Panc1 (cell line): ENCODE measurements around the gene KBTBD12.

Experiments
- POLR2AphosphoS5 ChIP-seq: IDR thresholded peaks from 2 replicates; pipeline ENCODE4 v1.6.1; 2012; ENCODE audit warnings: mild to moderate bottlenecking, low read depth, low read length, moderate library complexity
- SIN3A ChIP-seq: IDR thresholded peaks from 2 replicates; pipeline ENCODE4 v1.6.1; 2012; ENCODE audit warnings: low read depth, mild to moderate bottlenecking, low read length, moderate library complexity, borderline replicate concordance; ENCODE audit not compliant: insufficient read depth
- TCF7L2 ChIP-seq: IDR thresholded peaks from 2 replicates; pipeline ENCODE4 v1.6.1; 2011; ENCODE audit warnings: mild to moderate bottlenecking, low read depth, low read length, inconsistent platforms
- TF ChIP-seq, protein P1 (sequence below): fragments of 450-650 bp; IDR thresholded peaks from 2 replicates; pipeline ENCODE4 v1.5.1; 2017; ENCODE audit warnings: mild to moderate bottlenecking
- TF ChIP-seq, protein P2 (sequence below), 2 experiments: IDR thresholded peaks; 2 replicates each; pipeline ENCODE4 v1.6.1; 2011 to 2012; ENCODE audit warnings: low read depth in 2 of 2, control low read depth in 1 of 2, low read length in 1 of 2, mild to moderate bottlenecking in 1 of 2, moderate library complexity in 1 of 2; ENCODE audit not compliant: insufficient read depth in 1 of 2

DNA sequence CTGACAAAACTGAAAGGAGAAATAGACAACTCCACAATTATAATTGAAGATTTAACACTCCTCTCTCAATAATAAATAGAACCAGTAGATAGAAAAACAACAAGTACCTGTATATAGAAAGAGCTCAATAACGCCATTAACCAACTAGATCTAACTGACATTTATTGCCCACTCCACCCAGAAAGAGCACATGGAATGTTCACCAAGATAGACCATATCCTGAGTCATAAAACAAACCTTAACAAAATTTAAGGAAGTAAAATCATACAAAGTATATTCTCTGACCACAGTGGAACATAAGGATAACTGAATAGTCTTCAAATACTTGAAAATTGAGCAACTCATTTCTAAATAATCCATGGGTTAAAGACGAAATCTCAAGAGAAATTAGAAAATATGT is 25.1 kb downstream of the KBTBD12 start:
- TF ChIP-seq, protein P1, sequence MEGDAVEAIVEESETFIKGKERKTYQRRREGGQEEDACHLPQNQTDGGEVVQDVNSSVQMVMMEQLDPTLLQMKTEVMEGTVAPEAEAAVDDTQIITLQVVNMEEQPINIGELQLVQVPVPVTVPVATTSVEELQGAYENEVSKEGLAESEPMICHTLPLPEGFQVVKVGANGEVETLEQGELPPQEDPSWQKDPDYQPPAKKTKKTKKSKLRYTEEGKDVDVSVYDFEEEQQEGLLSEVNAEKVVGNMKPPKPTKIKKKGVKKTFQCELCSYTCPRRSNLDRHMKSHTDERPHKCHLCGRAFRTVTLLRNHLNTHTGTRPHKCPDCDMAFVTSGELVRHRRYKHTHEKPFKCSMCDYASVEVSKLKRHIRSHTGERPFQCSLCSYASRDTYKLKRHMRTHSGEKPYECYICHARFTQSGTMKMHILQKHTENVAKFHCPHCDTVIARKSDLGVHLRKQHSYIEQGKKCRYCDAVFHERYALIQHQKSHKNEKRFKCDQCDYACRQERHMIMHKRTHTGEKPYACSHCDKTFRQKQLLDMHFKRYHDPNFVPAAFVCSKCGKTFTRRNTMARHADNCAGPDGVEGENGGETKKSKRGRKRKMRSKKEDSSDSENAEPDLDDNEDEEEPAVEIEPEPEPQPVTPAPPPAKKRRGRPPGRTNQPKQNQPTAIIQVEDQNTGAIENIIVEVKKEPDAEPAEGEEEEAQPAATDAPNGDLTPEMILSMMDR, result no peak
- TF ChIP-seq TCF7L2, result no peak
- TF ChIP-seq, protein P2, sequence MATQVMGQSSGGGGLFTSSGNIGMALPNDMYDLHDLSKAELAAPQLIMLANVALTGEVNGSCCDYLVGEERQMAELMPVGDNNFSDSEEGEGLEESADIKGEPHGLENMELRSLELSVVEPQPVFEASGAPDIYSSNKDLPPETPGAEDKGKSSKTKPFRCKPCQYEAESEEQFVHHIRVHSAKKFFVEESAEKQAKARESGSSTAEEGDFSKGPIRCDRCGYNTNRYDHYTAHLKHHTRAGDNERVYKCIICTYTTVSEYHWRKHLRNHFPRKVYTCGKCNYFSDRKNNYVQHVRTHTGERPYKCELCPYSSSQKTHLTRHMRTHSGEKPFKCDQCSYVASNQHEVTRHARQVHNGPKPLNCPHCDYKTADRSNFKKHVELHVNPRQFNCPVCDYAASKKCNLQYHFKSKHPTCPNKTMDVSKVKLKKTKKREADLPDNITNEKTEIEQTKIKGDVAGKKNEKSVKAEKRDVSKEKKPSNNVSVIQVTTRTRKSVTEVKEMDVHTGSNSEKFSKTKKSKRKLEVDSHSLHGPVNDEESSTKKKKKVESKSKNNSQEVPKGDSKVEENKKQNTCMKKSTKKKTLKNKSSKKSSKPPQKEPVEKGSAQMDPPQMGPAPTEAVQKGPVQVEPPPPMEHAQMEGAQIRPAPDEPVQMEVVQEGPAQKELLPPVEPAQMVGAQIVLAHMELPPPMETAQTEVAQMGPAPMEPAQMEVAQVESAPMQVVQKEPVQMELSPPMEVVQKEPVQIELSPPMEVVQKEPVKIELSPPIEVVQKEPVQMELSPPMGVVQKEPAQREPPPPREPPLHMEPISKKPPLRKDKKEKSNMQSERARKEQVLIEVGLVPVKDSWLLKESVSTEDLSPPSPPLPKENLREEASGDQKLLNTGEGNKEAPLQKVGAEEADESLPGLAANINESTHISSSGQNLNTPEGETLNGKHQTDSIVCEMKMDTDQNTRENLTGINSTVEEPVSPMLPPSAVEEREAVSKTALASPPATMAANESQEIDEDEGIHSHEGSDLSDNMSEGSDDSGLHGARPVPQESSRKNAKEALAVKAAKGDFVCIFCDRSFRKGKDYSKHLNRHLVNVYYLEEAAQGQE (IDR thresholded peaks at IDR 0.05; ENCODE audit: insufficient read depth in 1 of 2, low read depth in 2 of 2, low read length in 1 of 2), result no peak
- TF ChIP-seq POLR2AphosphoS5, result no peak
- TF ChIP-seq SIN3A, result no peak
